GM13976 (cell line): ENCODE results near the gene GJD2.
A peak's percentile ranks its signal among the peaks of the same experiment; 100 is the strongest.

Source experiments
- DNase-seq: peaks from one replicate; pipeline ENCODE4 v3.0.0; 2012; ENCODE audit warnings: low spot score
- in situ Hi-C: fragments of 300-500 bp; cut with MboI; formaldehyde crosslinking; loops from one replicate; pipeline ENCODE4 v1.12.0; 2022; ENCODE audit warnings: low sequenced_read_pairs, mixed read lengths, inconsistent platforms; ENCODE audit not compliant: unreplicated experiment
- TF ChIP-seq, protein P1 (sequence below): IDR thresholded peaks from 2 replicates; pipeline ENCODE4 v1.5.1; 2012; ENCODE audit warnings: borderline replicate concordance, mild to moderate bottlenecking; ENCODE audit not compliant: insufficient read depth; ENCODE audit errors: extremely low read depth, missing control alignments, control extremely low read depth

GJD2 gene

GRCh38 chr15:34724481-34724880 is 30.3 kb downstream of the GJD2 start:
- in situ Hi-C loops = no loop called here
- TF ChIP-seq, protein P1, sequence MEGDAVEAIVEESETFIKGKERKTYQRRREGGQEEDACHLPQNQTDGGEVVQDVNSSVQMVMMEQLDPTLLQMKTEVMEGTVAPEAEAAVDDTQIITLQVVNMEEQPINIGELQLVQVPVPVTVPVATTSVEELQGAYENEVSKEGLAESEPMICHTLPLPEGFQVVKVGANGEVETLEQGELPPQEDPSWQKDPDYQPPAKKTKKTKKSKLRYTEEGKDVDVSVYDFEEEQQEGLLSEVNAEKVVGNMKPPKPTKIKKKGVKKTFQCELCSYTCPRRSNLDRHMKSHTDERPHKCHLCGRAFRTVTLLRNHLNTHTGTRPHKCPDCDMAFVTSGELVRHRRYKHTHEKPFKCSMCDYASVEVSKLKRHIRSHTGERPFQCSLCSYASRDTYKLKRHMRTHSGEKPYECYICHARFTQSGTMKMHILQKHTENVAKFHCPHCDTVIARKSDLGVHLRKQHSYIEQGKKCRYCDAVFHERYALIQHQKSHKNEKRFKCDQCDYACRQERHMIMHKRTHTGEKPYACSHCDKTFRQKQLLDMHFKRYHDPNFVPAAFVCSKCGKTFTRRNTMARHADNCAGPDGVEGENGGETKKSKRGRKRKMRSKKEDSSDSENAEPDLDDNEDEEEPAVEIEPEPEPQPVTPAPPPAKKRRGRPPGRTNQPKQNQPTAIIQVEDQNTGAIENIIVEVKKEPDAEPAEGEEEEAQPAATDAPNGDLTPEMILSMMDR = no peak
- no peak for DNase-seq

- DNase-seq = no peak
- TF ChIP-seq, protein P1 = no peak
- in situ Hi-C loops = no loop called here
These were observed 32.4 kb downstream of the GJD2 start for GRCh38 chr15:34722439-34722836.

GRCh38 chr15:34721802-34722438 is 32.9 kb downstream of the GJD2 start:
- in situ Hi-C loops = no loop called here
- peak; percentile 19 for DNase-seq
- TF ChIP-seq, protein P1 = no peak

- TF ChIP-seq, protein P1 = no peak
- in situ Hi-C loops = no loop called here
- no peak for DNase-seq
These were observed 33.5 kb downstream of the GJD2 start for GRCh38 chr15:34721157-34721801.

DNA sequence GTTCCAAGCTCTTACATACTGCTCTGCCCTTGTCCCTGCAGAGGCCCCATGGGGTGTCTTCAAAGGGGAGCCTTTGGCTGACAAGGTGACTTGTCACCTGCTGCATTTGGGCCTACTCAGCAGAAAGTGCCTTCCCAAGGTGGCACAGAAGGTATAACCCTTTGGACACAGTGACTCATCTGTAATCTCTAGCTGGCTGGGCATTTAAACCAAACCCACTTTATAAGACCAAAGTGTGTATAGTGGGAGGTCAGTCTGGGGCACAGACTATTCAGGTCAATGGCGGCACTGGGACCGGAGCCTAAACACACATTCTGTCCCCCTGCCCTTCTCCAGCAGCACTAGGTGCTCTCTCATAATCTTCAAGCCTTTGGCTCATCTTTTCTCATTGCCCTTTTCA is 35.1 kb downstream of the GJD2 start:
- TF ChIP-seq, protein P1 = no peak
- in situ Hi-C loops = no loop called here
- DNase-seq = no peak

DNA sequence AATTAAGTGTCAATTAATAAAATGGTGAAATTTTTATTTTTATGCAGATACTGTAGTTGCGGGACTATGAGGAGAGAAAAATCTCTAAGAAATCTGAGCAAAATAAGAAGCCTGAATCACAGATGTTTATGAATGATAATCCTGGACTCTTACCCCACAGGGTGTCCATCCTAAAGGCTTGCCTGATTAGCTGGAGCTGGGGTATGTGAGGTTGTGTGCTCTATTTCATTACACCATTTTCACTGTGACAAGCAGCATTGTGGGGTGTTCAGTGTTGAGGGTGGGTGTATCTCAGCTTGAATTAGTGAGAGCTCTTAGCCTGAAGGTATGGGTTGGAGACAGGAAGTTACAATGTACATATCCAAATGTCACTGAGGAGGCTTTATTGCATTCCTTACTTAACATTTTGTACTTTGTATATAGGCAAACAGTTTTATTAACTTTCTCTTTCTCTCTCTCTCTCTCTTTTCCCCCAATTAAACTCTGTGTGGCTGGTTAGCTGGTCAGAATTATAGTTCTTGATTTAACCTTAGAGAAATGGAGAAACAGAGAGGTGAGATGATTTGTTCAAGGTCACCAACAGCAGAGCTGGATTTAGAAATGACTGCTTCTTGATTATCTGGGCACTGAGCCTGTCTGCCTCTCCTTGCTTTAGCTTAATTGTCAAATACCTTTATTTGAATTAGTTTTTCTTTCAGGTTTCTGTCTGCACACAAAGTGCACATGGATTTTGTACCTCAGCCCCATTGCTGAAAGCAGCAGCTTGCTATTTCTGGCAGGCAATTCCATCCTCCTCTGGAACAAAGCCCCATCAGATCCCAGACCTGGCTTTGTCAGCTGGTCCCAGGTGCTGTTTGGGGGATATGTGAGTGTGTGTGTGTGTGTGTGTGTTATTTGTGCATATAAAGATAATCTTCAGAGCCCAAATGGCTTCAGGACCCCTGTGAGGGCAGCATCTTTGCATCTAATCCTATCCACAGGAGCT is 35.8 kb downstream of the GJD2 start:
- in situ Hi-C loops = no loop called here
- no peak for DNase-seq

More for the DNA sequence above, 35.8 kb downstream of the GJD2 start:
- TF ChIP-seq, protein P1 = no peak
